ENCODE measurements around the gene A4GALT. TPM values are rescaled to one million over a fixed set of nuclear protein-coding genes. Genes with fewer than 3 reads are reported as not detected.

Gene A4GALT
- total and polyA plus RNA-seq, 8 donors, result 2.7 to 13.2 (median 4.7) TPM

GRCh38 chr22:42708417-42708816 is 12.3 kb downstream of the A4GALT start:
- Histone ChIP-seq H3K4me1 (peaks cover 0 to 6% (median 0%) of the 10 kb centered on the region in 3 donors), H3K4me3 (no peak overlapping the region), H3K9me3 (no peaks in the 10 kb centered on the region), H3K27me3 (no peaks in the 10 kb centered on the region), H3K36me3 (no peaks in the 10 kb centered on the region), H3K27ac (no peak overlapping the region)
- DNase-seq (no peak), ATAC-seq (no peak), FAIRE-seq (no peak)
- 58 to 69% methylated on average over 3 of the region's 3 CpGs for WGBS, 2 donors
- no peak for TF ChIP-seq CTCF (IDR thresholded peaks at IDR 0.05)
- intact Hi-C loops (cut with DNase I), result no loop called here

DNA sequence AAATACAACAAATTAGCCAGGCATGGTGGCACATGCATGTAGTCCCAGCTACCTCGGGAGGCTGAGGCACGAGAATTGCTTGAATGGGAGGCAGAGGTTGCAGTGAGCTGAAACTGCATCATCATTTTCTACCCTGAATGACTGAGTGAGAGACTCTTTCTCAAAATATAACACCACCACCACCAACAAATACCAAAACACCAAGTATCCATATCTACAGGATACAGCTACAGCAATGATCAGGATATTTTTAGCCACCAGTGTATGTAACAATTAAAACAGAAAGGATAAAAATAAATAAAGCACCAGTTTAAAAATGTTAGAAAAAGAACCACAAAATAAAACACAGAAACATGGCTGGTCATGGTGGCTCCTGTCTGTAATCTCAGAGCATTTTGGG is 13.2 kb downstream of the A4GALT start:
- no peak for TF ChIP-seq CTCF (IDR thresholded peaks at IDR 0.05)

DNA sequence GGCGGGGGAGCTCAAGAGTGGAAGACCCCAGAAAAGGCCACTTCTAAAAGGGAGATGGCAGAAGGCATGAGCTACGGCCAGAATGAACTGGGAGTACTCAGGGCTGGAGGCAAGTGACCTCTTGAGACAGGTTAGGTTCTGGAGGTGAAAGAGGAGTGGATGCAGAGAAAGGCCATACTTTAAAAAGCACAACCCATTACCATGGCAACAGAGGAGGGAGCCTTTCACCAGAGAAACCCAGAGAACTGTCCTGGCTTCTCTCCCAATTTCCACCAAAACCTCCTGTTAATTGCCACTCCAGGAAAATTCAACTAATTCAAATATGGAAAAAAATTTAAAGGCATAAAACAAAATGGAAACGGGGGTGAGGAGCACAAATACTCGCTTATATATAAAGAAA is 15.8 kb downstream of the A4GALT start:
- no peaks in the 10 kb centered on the region for H3K27me3 ChIP-seq
- H3K36me3 ChIP-seq, result no peaks in the 10 kb centered on the region
- no peak overlapping the region for H3K4me3 ChIP-seq
- no peak overlapping the region for H3K27ac ChIP-seq
- no peak for DNase-seq
- H3K4me1 ChIP-seq, result no peaks in the 10 kb centered on the region
- intact Hi-C loops (cut with DNase I), result no loop called here
- no peaks in the 10 kb centered on the region for H3K9me3 ChIP-seq
- ATAC-seq, result no peak
- WGBS, 2 donors, result 68 to 82% methylated on average over 4 of the region's 4 CpGs
- no peak for TF ChIP-seq CTCF (IDR thresholded peaks at IDR 0.05)
- no peak for FAIRE-seq

More for the DNA sequence above, 13.2 kb downstream of the A4GALT start:
- ATAC-seq (no peak), DNase-seq (no peak), FAIRE-seq (no peak)
- WGBS, 2 donors, result 78 to 82% methylated on average over 2 of the region's 2 CpGs
- H3K4me3 ChIP-seq, result no peak overlapping the region
- intact Hi-C loops (cut with DNase I), result no loop called here
- H3K4me1 ChIP-seq, result peaks cover 0 to 6% (median 0%) of the 10 kb centered on the region in 3 donors
- H3K27me3 ChIP-seq, result no peaks in the 10 kb centered on the region
- no peaks in the 10 kb centered on the region for H3K36me3 ChIP-seq
- no peaks in the 10 kb centered on the region for H3K9me3 ChIP-seq
- no peak overlapping the region for H3K27ac ChIP-seq

GRCh38 chr22:42702675-42703074 is 18.0 kb downstream of the A4GALT start:
- no peak for FAIRE-seq
- 89 to 90% methylated on average over 12 to 13 of the region's 13 CpGs for WGBS, 2 donors

More at GRCh38 chr22:42702675-42703074, 18.0 kb downstream of the A4GALT start:
- Histone ChIP-seq H3K9me3 (no peaks in the 10 kb centered on the region), H3K4me3 (no peak overlapping the region), H3K27ac (no peak overlapping the region), H3K36me3 (no peaks in the 10 kb centered on the region), H3K4me1 (peaks cover 0 to 1% (median 0%) of the 10 kb centered on the region in 3 donors), H3K27me3 (no peaks in the 10 kb centered on the region)
- intact Hi-C loops (cut with DNase I), result no loop called here
- TF ChIP-seq CTCF (IDR thresholded peaks at IDR 0.05), result no peak
- ATAC-seq (no peak), DNase-seq (no peak)

All from pancreas (tissue), 10 donors.